Ovary (tissue), 3 donors: ENCODE results near the gene LRMDA.
"Not testable (repeated sequence)": the region's sequence is repeated elsewhere in the genome, so short reads cannot be mapped to it uniquely, and the experiment has no call there.

Experiments
- CTCF ChIP-seq, 3 donors: fragments of 450-650 bp in 2 of 3; fragments of 200-600 bp in 1 of 3; IDR thresholded peaks; one replicate each; pipeline versions ENCODE4 v1.5.1 to v1.8.0; 2016 to 2022; ENCODE audit warnings: antibody characterized with exemption in 3 of 3, mild to moderate bottlenecking in 1 of 3
- EP300 ChIP-seq: sonication (generic); formaldehyde crosslinking; IDR thresholded peaks from one replicate; pipeline ENCODE4 v1.6.1; 2017; ENCODE audit warnings: antibody characterized with exemption
- POLR2A ChIP-seq: fragments of 450-650 bp; IDR thresholded peaks from one replicate; pipeline ENCODE4 v1.6.1; 2017; ENCODE audit warnings: antibody characterized with exemption, mild to moderate bottlenecking, moderate library complexity
- donor health status: DM: no; HTN: no; CAD: no.

DNA sequence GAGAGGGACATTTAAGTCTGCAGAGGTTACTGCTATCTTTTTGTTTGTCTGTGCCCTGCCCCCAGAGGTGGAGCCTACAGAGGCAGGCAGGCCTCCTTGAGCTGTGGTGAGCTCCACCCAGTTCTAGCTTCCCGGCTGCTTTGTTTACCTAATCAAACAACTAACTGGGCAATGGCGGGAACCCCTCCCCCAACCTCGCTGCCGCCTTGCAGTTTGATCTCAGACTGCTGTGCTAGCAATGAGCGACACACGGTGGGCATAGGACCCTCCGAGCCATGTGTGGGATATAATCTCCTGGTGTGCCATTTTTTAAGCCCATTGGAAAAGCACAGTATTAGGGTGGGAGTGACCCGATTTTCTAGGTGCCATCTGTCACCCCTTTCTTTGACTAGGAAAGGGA lies 716.8 kb downstream of the LRMDA start:
- TF ChIP-seq POLR2A; CTCF (IDR thresholded peaks at IDR 0.05); EP300: not testable (repeated sequence)
